GM23248 (cell line): ENCODE data around the gene FBP1.

Experiments
- EZH2 ChIP-seq: fragments of 200-600 bp; sonication (generic); IDR thresholded peaks from 2 replicates; pipeline ENCODE4 v1.6.1; 2018; ENCODE audit warnings: antibody characterized with exemption, mild to moderate bottlenecking; ENCODE audit not compliant: insufficient read depth, poor library complexity, severe bottlenecking
- EZH2phosphoT487 ChIP-seq: fragments of 200-600 bp; sonication (generic); IDR thresholded peaks from 2 replicates; pipeline ENCODE4 v1.6.1; 2018; ENCODE audit warnings: antibody characterized with exemption, moderate library complexity, mild to moderate bottlenecking, low read depth; ENCODE audit not compliant: insufficient read depth

DNA sequence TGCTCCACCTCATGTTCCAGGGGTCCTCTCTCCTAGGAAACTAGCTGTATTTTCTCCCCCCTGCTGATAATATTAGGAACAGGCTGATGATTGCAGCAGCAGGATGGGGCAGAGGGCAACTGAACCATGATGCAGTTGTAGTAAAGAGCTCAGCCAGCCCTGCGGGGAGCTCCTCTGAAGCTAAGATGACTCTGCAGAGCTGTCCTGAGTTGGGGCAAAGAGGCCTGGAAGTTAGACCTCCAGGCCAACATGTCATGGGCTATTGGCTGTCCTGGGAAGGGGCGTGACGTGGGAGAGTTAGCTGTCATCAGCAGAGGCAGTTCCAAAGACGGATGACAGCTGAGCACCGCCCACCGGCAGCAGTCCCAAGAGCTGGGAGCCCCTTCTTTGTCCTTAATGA, 6.6 kb upstream of the FBP1 start:
- TF ChIP-seq EZH2 (no peak), EZH2phosphoT487 (no peak)
